ENCODE data around the gene MAST4.

DNA sequence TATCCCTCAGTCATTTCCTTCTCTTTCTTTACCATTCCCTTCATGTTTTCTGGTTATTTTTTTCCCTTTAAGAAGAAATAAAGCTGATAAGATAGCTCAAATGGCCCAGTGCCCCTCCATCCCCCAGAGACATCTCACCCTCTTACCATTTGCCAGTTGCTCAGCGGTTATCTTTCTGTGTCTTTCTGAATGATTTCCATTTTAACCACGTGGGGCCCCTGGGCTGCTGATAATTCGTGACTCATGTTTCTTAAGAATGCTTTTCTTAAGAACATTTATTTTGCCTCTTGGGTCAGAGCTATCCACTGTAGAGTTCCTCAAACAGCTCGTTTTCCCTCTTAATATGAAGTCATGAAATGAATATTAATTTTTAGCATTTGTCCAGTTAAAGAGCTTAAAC, 147.8 kb downstream of the MAST4 start:
- TF ChIP-seq EZH2 (IDR thresholded peaks at IDR 0.05; ENCODE audit: insufficient read depth, poor library complexity, severe bottlenecking): no peak
- TF ChIP-seq EZH2phosphoT487 (IDR thresholded peaks at IDR 0.05; ENCODE audit: insufficient read depth, low read depth): no peak
